ENCODE data around the gene BRWD1. TPM values are rescaled to one million over a fixed set of nuclear protein-coding genes. Genes with fewer than 3 reads are reported as not detected.

The BRWD1 gene
- total and polyA plus RNA-seq, 2 donors (not counting 1 experiment from before 2014, with no cell fraction given) = 17.1 to 48.9 TPM

DNA sequence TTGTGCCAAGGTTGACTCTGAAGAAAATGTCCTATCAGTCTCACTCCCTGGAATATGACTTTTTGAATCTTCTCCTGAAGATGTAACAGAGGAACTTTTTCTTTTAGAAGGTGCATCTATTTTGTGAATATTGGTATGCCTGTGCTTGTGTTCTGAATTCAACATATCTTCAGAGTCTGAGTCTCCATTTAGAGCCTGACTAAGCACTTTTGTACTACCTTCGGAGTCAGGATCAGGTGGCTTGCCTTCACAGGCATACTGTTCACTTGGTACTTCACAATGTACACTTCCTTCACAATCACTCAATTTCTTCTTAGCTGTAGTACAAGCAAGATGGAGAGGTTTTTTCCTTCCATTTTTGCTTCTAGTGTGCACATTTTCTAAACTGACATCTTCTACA lies 116.6 kb downstream of the BRWD1 start:
- Histone ChIP-seq H3K4me2 (ENCODE audit: extremely low read depth, insufficient read depth, low read length) (no peak overlapping the region), H3K27me3 (ENCODE audit: control insufficient read depth, insufficient read depth, low read length) (no peaks in the 10 kb centered on the region), H3K9ac (ENCODE audit: insufficient read depth, low read length) (no peak overlapping the region), H3K27ac (ENCODE audit: insufficient read depth, low read length) (no peak overlapping the region), H2AFZ (ENCODE audit: low read length) (no peak overlapping the region), H4K20me1 (ENCODE audit: control insufficient read depth, extremely low read depth, insufficient read depth, low read length) (no peaks in the 10 kb centered on the region), H3K4me3 (replicated peaks in 1 of 4; ENCODE audit: control extremely low read depth in 1 of 4, insufficient read depth in 1 of 4, low read depth in 3 of 4, low read length in 4 of 4) (no peak overlapping the region), H3K79me2 (ENCODE audit: control insufficient read depth, insufficient read depth, low read length) (no peaks in the 10 kb centered on the region), H3K36me3 (ENCODE audit: control insufficient read depth, insufficient read depth, low read length) (no peaks in the 10 kb centered on the region), H3K4me1 (ENCODE audit: control insufficient read depth, extremely low read depth, insufficient read depth, low read length) (no peaks in the 10 kb centered on the region), H3K9me3 (ENCODE audit: control insufficient read depth, insufficient read depth, low read depth, low read length) (no peaks in the 10 kb centered on the region)
- no peak for TF ChIP-seq EZH2 (IDR thresholded peaks at IDR 0.05; ENCODE audit: low read length, missing control alignments)
- TF ChIP-seq, protein P1, sequence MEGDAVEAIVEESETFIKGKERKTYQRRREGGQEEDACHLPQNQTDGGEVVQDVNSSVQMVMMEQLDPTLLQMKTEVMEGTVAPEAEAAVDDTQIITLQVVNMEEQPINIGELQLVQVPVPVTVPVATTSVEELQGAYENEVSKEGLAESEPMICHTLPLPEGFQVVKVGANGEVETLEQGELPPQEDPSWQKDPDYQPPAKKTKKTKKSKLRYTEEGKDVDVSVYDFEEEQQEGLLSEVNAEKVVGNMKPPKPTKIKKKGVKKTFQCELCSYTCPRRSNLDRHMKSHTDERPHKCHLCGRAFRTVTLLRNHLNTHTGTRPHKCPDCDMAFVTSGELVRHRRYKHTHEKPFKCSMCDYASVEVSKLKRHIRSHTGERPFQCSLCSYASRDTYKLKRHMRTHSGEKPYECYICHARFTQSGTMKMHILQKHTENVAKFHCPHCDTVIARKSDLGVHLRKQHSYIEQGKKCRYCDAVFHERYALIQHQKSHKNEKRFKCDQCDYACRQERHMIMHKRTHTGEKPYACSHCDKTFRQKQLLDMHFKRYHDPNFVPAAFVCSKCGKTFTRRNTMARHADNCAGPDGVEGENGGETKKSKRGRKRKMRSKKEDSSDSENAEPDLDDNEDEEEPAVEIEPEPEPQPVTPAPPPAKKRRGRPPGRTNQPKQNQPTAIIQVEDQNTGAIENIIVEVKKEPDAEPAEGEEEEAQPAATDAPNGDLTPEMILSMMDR (conservative IDR thresholded peaks at IDR 0.05 in 1 of 2, IDR thresholded peaks at IDR 0.05 in 1 of 2; ENCODE audit: low read depth in 1 of 2, low read length in 2 of 2) = no peak
- no peak for DNase-seq (ENCODE audit: low read depth in 2 of 2)

DNA sequence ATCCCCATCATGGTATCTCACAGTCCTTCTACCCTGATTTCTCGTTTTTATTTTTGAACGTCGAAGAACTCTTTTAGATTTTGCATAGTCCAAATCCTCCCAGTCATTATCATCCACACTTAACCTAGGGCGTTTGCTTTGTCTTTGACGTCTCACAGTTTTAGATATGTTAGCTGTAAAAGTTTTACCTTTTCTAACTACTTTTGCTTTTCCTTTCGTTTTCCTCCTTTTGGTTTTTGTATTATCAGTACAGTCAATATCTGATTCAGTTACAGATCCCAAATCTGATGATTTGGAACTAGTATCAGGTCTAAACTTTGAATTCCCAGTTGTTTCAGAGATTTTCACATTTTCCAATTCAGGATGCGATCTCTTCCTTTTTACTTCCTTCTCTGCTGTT lies 117.1 kb downstream of the BRWD1 start:
- H3K4me2 ChIP-seq (ENCODE audit: extremely low read depth, insufficient read depth, low read length) = no peak overlapping the region
- H3K9me3 ChIP-seq (ENCODE audit: control insufficient read depth, insufficient read depth, low read depth, low read length) = no peaks in the 10 kb centered on the region
- DNase-seq (ENCODE audit: low read depth in 2 of 2) = no peak
- H3K36me3 ChIP-seq (ENCODE audit: control insufficient read depth, insufficient read depth, low read length) = no peaks in the 10 kb centered on the region
- no peaks in the 10 kb centered on the region for H3K79me2 ChIP-seq (ENCODE audit: control insufficient read depth, insufficient read depth, low read length)
- no peaks in the 10 kb centered on the region for H4K20me1 ChIP-seq (ENCODE audit: control insufficient read depth, extremely low read depth, insufficient read depth, low read length)
- no peak overlapping the region for H3K4me3 ChIP-seq (replicated peaks in 1 of 4; ENCODE audit: control extremely low read depth in 1 of 4, insufficient read depth in 1 of 4, low read depth in 3 of 4, low read length in 4 of 4)
- H3K4me1 ChIP-seq (ENCODE audit: control insufficient read depth, extremely low read depth, insufficient read depth, low read length) = no peaks in the 10 kb centered on the region
- TF ChIP-seq EZH2 (IDR thresholded peaks at IDR 0.05; ENCODE audit: low read length, missing control alignments) = no peak
- TF ChIP-seq, protein P1 (conservative IDR thresholded peaks at IDR 0.05 in 1 of 2, IDR thresholded peaks at IDR 0.05 in 1 of 2; ENCODE audit: low read depth in 1 of 2, low read length in 2 of 2) = no peak
- no peaks in the 10 kb centered on the region for H3K27me3 ChIP-seq (ENCODE audit: control insufficient read depth, insufficient read depth, low read length)
- no peak overlapping the region for H3K27ac ChIP-seq (ENCODE audit: insufficient read depth, low read length)
- H3K9ac ChIP-seq (ENCODE audit: insufficient read depth, low read length) = no peak overlapping the region
- no peak overlapping the region for H2AFZ ChIP-seq (ENCODE audit: low read length)

GRCh38 chr21:39193380-39193779 lies 120.1 kb downstream of the BRWD1 start:
- Histone ChIP-seq H3K4me1 (ENCODE audit: control insufficient read depth, extremely low read depth, insufficient read depth, low read length) (no peaks in the 10 kb centered on the region), H3K79me2 (ENCODE audit: control insufficient read depth, insufficient read depth, low read length) (no peaks in the 10 kb centered on the region), H3K4me3 (replicated peaks in 1 of 4; ENCODE audit: control extremely low read depth in 1 of 4, insufficient read depth in 1 of 4, low read depth in 3 of 4, low read length in 4 of 4) (no peak overlapping the region), H3K27ac (ENCODE audit: insufficient read depth, low read length) (no peak overlapping the region), H3K27me3 (ENCODE audit: control insufficient read depth, insufficient read depth, low read length) (no peaks in the 10 kb centered on the region), H3K9ac (ENCODE audit: insufficient read depth, low read length) (no peak overlapping the region), H3K9me3 (ENCODE audit: control insufficient read depth, insufficient read depth, low read depth, low read length) (no peaks in the 10 kb centered on the region), H3K4me2 (ENCODE audit: extremely low read depth, insufficient read depth, low read length) (no peak overlapping the region), H2AFZ (ENCODE audit: low read length) (no peak overlapping the region), H3K36me3 (ENCODE audit: control insufficient read depth, insufficient read depth, low read length) (no peaks in the 10 kb centered on the region), H4K20me1 (ENCODE audit: control insufficient read depth, extremely low read depth, insufficient read depth, low read length) (no peaks in the 10 kb centered on the region)
- no peak for DNase-seq (ENCODE audit: low read depth in 2 of 2)
- TF ChIP-seq, protein P1 (conservative IDR thresholded peaks at IDR 0.05 in 1 of 2, IDR thresholded peaks at IDR 0.05 in 1 of 2; ENCODE audit: low read depth in 1 of 2, low read length in 2 of 2) = no peak
- TF ChIP-seq EZH2 (IDR thresholded peaks at IDR 0.05; ENCODE audit: low read length, missing control alignments) = no peak

Measured in fibroblast of lung (primary cell).